Liver (tissue), 9 donors: ENCODE results near the gene IL17RD. TPM values are rescaled to one million over a fixed set of nuclear protein-coding genes. Genes with fewer than 3 reads are reported as not detected.

Experiments
- DNase-seq: peaks from one replicate; pipeline ENCODE4 v3.0.0-alpha.2; 2017; ENCODE audit warnings: low spot score
- H3K27ac ChIP-seq, 2 donors: one replicate each; pipeline ENCODE4 v1.7.0; 2013; ENCODE audit warnings: inconsistent platforms in 2 of 2, low read length in 2 of 2, control low read depth in 1 of 2, low read depth in 1 of 2, mild to moderate bottlenecking in 1 of 2
- H3K27me3 ChIP-seq, 4 donors: one replicate each; pipeline versions ENCODE4 v1.6.1 to v1.7.0; 2013; ENCODE audit warnings: low read length in 3 of 4, inconsistent platforms in 1 of 4, mild to moderate bottlenecking in 1 of 4, moderate library complexity in 1 of 4; ENCODE audit not compliant: control insufficient read depth in 4 of 4, insufficient read depth in 4 of 4
- H3K36me3 ChIP-seq, 4 donors: one replicate each; pipeline versions ENCODE4 v1.6.1 to v1.7.0; 2013; ENCODE audit warnings: low read length in 3 of 4, mild to moderate bottlenecking in 3 of 4, low read depth in 1 of 4, moderate library complexity in 1 of 4; ENCODE audit not compliant: control insufficient read depth in 4 of 4, insufficient read depth in 3 of 4
- H3K4me1 ChIP-seq, 4 donors: one replicate each; pipeline versions ENCODE4 v1.6.1 to v1.7.0; 2013; ENCODE audit warnings: low read length in 3 of 4, mild to moderate bottlenecking in 3 of 4, moderate library complexity in 1 of 4; ENCODE audit not compliant: control insufficient read depth in 4 of 4, insufficient read depth in 4 of 4
- H3K4me3 ChIP-seq, 3 donors: one replicate each; pipeline versions ENCODE4 v1.6.1 to v1.7.0; 2013; ENCODE audit warnings: low read length in 3 of 3, control low read depth in 1 of 3, low read depth in 1 of 3, mild to moderate bottlenecking in 1 of 3
- H3K9ac ChIP-seq, 2 donors: one replicate each; pipeline ENCODE4 v1.7.0; 2013; ENCODE audit warnings: low read length in 2 of 2, mild to moderate bottlenecking in 2 of 2, moderate library complexity in 2 of 2, control low read depth in 1 of 2, low read depth in 1 of 2
- H3K9me3 ChIP-seq, 4 donors: one replicate each; pipeline versions ENCODE4 v1.6.1 to v1.7.0; 2013; ENCODE audit warnings: low read length in 3 of 4; ENCODE audit not compliant: control insufficient read depth in 4 of 4
- ATF3 ChIP-seq: IDR thresholded peaks from 2 replicates; pipeline ENCODE4 v1.6.1; 2016; ENCODE audit warnings: antibody characterized with exemption
- EGR1 ChIP-seq, 2 donors: IDR thresholded peaks; 2 replicates each; pipeline ENCODE4 v1.6.1; 2016 to 2018; ENCODE audit warnings: antibody characterized with exemption in 2 of 2, low read depth in 2 of 2
- FOXA1 ChIP-seq: IDR thresholded peaks from 2 replicates; pipeline ENCODE4 v1.6.1; 2016; ENCODE audit warnings: antibody characterized with exemption
- FOXA2 ChIP-seq: IDR thresholded peaks from 2 replicates; pipeline ENCODE4 v1.6.1; 2016; ENCODE audit warnings: antibody characterized with exemption
- GABPA ChIP-seq, 2 donors: IDR thresholded peaks in 1 of 2; conservative IDR thresholded peaks in 1 of 2; 2 replicates each; pipeline ENCODE4 v1.6.1; 2016; ENCODE audit warnings: antibody characterized with exemption in 2 of 2, mild to moderate bottlenecking in 1 of 2, moderate library complexity in 1 of 2
- HNF4A ChIP-seq, 2 donors: conservative IDR thresholded peaks; 2 replicates each; pipeline ENCODE4 v1.6.1; 2016; ENCODE audit warnings: antibody characterized with exemption in 2 of 2, mild to moderate bottlenecking in 2 of 2
- HNF4G ChIP-seq: IDR thresholded peaks from 2 replicates; pipeline ENCODE4 v1.6.1; 2016; ENCODE audit warnings: antibody characterized with exemption
- JUND ChIP-seq, 2 donors: IDR thresholded peaks; 2 replicates each; pipeline ENCODE4 v1.6.1; 2016; ENCODE audit warnings: antibody characterized with exemption in 2 of 2
- NR2F2 ChIP-seq: IDR thresholded peaks from 2 replicates; pipeline ENCODE4 v1.6.1; 2016; ENCODE audit warnings: antibody characterized with exemption
- RAD21 ChIP-seq, 2 donors: IDR thresholded peaks; 2 replicates each; pipeline ENCODE4 v1.6.1; 2016; ENCODE audit warnings: antibody characterized with exemption in 2 of 2, mild to moderate bottlenecking in 2 of 2
- SP1 ChIP-seq: IDR thresholded peaks from 2 replicates; pipeline ENCODE4 v1.6.1; 2018; ENCODE audit warnings: antibody characterized with exemption, mild to moderate bottlenecking
- TAF1 ChIP-seq: conservative IDR thresholded peaks from 2 replicates; pipeline ENCODE4 v1.6.1; 2016; ENCODE audit warnings: antibody characterized with exemption, mild to moderate bottlenecking
- YY1 ChIP-seq: IDR thresholded peaks from 2 replicates; pipeline ENCODE4 v1.6.1; 2016; ENCODE audit warnings: antibody characterized with exemption, mild to moderate bottlenecking
- WGBS: extraction: QIAGEN DNeasy Blood & Tissue Kit; methylation state at CpG from one replicate; pipeline ENCODE4 v1.1.7; 2013; 5-methylcytosine and 5-hydroxymethylcytosine counted together
- polyA plus RNA-seq, 2 donors: library from polyadenylated mRNA; stranded (reverse) in 1 of 2; unstranded in 1 of 2; fragments of 200-250 nt in 1 of 2; fragments of >200 nt in 1 of 2; fragmentation: Nextera tagmentation in 1 of 2; extraction: Ambion mirVana in 1 of 2; gene quantifications; one replicate each; pipeline versions ENCODE4 v1.2.1 to v1.2.3, GENCODE V29; 2013 to 2015
- total RNA-seq, 2 donors: library from RNA; depleted of rRNA; stranded (reverse); fragments of >200 nt; gene quantifications; one replicate each; pipeline ENCODE4 v1.2.3, GENCODE V29; 2014
- TF ChIP-seq, protein P1 (sequence below): fragments of 150-350 bp; IDR thresholded peaks from 2 replicates; pipeline ENCODE4 v1.5.1; 2017; ENCODE audit warnings: improper control_type of control experiment, low read depth, low read length; ENCODE audit not compliant: missing input control
- TF ChIP-seq, protein P2 (sequence below): IDR thresholded peaks from 2 replicates; pipeline ENCODE4 v1.6.1; 2016; ENCODE audit warnings: antibody characterized with exemption, mild to moderate bottlenecking
- donor health status: healthy.
- donor health status: healthy.
- donor health status: healthy.
- donor health status: healthy.
- donor health status: healthy.

IL17RD gene
- total and polyA plus RNA-seq, 4 donors, result 0.09 to 0.67 (median 0.32) TPM

- Histone ChIP-seq H3K4me1 (no peaks in the 10 kb centered on the region), H3K4me3 (no peak overlapping the region), H3K27ac (no peak overlapping the region), H3K9me3 (no peaks in the 10 kb centered on the region), H3K9ac (no peak overlapping the region), H3K27me3 (no peaks in the 10 kb centered on the region), H3K36me3 (no peaks in the 10 kb centered on the region)
- no peak for DNase-seq
- TF ChIP-seq SP1 (no peak), JUND (IDR thresholded peaks at IDR 0.05) (no peak), RAD21 (IDR thresholded peaks at IDR 0.05) (no peak), EGR1 (IDR thresholded peaks at IDR 0.05; ENCODE audit: low read depth in 2 of 2) (no peak), FOXA1 (no peak), TAF1 (no peak), YY1 (no peak), HNF4A (conservative IDR thresholded peaks at IDR 0.05) (no peak), FOXA2 (no peak), NR2F2 (no peak), ATF3 (no peak), GABPA (IDR thresholded peaks at IDR 0.05 in 1 of 2, conservative IDR thresholded peaks at IDR 0.05 in 1 of 2) (no peak)
- TF ChIP-seq, protein P1, sequence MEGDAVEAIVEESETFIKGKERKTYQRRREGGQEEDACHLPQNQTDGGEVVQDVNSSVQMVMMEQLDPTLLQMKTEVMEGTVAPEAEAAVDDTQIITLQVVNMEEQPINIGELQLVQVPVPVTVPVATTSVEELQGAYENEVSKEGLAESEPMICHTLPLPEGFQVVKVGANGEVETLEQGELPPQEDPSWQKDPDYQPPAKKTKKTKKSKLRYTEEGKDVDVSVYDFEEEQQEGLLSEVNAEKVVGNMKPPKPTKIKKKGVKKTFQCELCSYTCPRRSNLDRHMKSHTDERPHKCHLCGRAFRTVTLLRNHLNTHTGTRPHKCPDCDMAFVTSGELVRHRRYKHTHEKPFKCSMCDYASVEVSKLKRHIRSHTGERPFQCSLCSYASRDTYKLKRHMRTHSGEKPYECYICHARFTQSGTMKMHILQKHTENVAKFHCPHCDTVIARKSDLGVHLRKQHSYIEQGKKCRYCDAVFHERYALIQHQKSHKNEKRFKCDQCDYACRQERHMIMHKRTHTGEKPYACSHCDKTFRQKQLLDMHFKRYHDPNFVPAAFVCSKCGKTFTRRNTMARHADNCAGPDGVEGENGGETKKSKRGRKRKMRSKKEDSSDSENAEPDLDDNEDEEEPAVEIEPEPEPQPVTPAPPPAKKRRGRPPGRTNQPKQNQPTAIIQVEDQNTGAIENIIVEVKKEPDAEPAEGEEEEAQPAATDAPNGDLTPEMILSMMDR, result no peak
- TF ChIP-seq, protein P2, sequence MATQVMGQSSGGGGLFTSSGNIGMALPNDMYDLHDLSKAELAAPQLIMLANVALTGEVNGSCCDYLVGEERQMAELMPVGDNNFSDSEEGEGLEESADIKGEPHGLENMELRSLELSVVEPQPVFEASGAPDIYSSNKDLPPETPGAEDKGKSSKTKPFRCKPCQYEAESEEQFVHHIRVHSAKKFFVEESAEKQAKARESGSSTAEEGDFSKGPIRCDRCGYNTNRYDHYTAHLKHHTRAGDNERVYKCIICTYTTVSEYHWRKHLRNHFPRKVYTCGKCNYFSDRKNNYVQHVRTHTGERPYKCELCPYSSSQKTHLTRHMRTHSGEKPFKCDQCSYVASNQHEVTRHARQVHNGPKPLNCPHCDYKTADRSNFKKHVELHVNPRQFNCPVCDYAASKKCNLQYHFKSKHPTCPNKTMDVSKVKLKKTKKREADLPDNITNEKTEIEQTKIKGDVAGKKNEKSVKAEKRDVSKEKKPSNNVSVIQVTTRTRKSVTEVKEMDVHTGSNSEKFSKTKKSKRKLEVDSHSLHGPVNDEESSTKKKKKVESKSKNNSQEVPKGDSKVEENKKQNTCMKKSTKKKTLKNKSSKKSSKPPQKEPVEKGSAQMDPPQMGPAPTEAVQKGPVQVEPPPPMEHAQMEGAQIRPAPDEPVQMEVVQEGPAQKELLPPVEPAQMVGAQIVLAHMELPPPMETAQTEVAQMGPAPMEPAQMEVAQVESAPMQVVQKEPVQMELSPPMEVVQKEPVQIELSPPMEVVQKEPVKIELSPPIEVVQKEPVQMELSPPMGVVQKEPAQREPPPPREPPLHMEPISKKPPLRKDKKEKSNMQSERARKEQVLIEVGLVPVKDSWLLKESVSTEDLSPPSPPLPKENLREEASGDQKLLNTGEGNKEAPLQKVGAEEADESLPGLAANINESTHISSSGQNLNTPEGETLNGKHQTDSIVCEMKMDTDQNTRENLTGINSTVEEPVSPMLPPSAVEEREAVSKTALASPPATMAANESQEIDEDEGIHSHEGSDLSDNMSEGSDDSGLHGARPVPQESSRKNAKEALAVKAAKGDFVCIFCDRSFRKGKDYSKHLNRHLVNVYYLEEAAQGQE, result no peak
- 97% methylated on average over 4 of the region's 4 CpGs for WGBS
Observed at GRCh38 chr3:57126244-57126643, 38.9 kb downstream of the IL17RD start.

- Histone ChIP-seq H3K36me3 (no peaks in the 10 kb centered on the region), H3K9me3 (no peaks in the 10 kb centered on the region), H3K27ac (no peak overlapping the region), H3K4me3 (no peak overlapping the region), H3K9ac (no peak overlapping the region), H3K4me1 (no peaks in the 10 kb centered on the region), H3K27me3 (no peaks in the 10 kb centered on the region)
- no peak for DNase-seq
- WGBS, result 83% methylated on average over 10 of the region's 10 CpGs
- TF ChIP-seq HNF4G, result no peak
- TF ChIP-seq NR2F2, result no peak
- TF ChIP-seq FOXA2, result no peak
- TF ChIP-seq, protein P2, result no peak
- TF ChIP-seq, protein P1, result no peak
- TF ChIP-seq FOXA1, result no peak
- TF ChIP-seq YY1, result no peak
- TF ChIP-seq RAD21 (IDR thresholded peaks at IDR 0.05), result no peak
Observed at GRCh38 chr3:57120451-57121174, 44.5 kb downstream of the IL17RD start.
